H1 (cell line): ENCODE data around the gene SPDYE4. TPM values are rescaled to one million over a fixed set of nuclear protein-coding genes. Genes with fewer than 3 reads are reported as not detected.

Experiments used
- CTCF ChIA-PET: fragments of 300-600 bp; sonication (Branson Sonifier 250); formaldehyde crosslinking; loops from one replicate; lab custom pipeline; 2021; ENCODE audit not compliant: partially characterized antibody; lab: Charles Lee
- POLR2A ChIA-PET: fragments of 300-600 bp; sonication (Branson Sonifier 250); formaldehyde crosslinking; loops from one replicate; lab custom pipeline; 2021; ENCODE audit warnings: inconsistent platforms; ENCODE audit not compliant: partially characterized antibody; lab: Charles Lee
- DNase-seq, 2 experiments: peaks; one replicate each; pipeline versions ENCODE4 v3.0.0 to v3.0.0-alpha.2; 2010 to 2022; ENCODE audit warnings: low spot score in 2 of 2, low read depth in 1 of 2, mixed read lengths in 1 of 2
- FAIRE-seq: peaks from 2 replicates; lab custom pipeline; 2011; peaks lifted over from hg19 to GRCh38; lab: Jason Lieb, UNC
- H2AFZ ChIP-seq: 2 replicates; pipeline ENCODE4 v1.8.1; 2012; ENCODE audit warnings: low read length, inconsistent platforms
- H2AK5ac ChIP-seq: 2 replicates; pipeline ENCODE4 v1.6.1; 2013; ENCODE audit warnings: low read depth, low read length
- H2BK120ac ChIP-seq: replicated peaks from 2 replicates; pipeline ENCODE3; 2013; ENCODE audit warnings: low read depth, low read length, inconsistent platforms
- H2BK12ac ChIP-seq: 2 replicates; pipeline ENCODE4 v1.6.1; 2013; ENCODE audit warnings: low read depth, low read length
- H2BK15ac ChIP-seq: 2 replicates; pipeline ENCODE4 v1.6.1; 2013; ENCODE audit warnings: low read length
- H2BK20ac ChIP-seq: 2 replicates; pipeline ENCODE4 v1.6.1; 2013; ENCODE audit warnings: low read length
- H2BK5ac ChIP-seq: 2 replicates; pipeline ENCODE4 v1.6.1; 2013; ENCODE audit warnings: low read depth, low read length
- H3K14ac ChIP-seq: 2 replicates; pipeline ENCODE4 v1.6.1; 2013; ENCODE audit warnings: inconsistent platforms; ENCODE audit not compliant: insufficient read length
- H3K18ac ChIP-seq: 2 replicates; pipeline ENCODE4 v1.6.1; 2013; ENCODE audit warnings: low read length; ENCODE audit errors: extremely low read depth
- H3K23ac ChIP-seq: 2 replicates; pipeline ENCODE4 v1.6.1; 2013; ENCODE audit warnings: inconsistent platforms; ENCODE audit not compliant: insufficient read length
- H3K23me2 ChIP-seq: 2 replicates; pipeline ENCODE4 v1.6.1; 2013; ENCODE audit warnings: low read depth, low read length
- H3K27ac ChIP-seq: 2 replicates; pipeline ENCODE4 v1.6.1; 2011; ENCODE audit warnings: low read depth, low read length, inconsistent platforms
- H3K27me3 ChIP-seq, 4 experiments: replicated peaks in 1 of 4; 1 replicate in 1 of 4; 2 replicates in 3 of 4; pipeline versions ENCODE4 v1.6.1 to v1.8.1; 2011 to 2013; ENCODE audit warnings: low read length in 3 of 4, mild to moderate bottlenecking in 3 of 4, inconsistent platforms in 2 of 4, mixed read lengths in 2 of 4, moderate library complexity in 1 of 4; ENCODE audit not compliant: control insufficient read depth in 3 of 4, insufficient read depth in 3 of 4; ENCODE audit errors: extremely low read depth in 1 of 4
- H3K36me3 ChIP-seq, 4 experiments: 2 replicates each; pipeline versions ENCODE4 v1.6.1 to v1.8.1; 2011 to 2013; ENCODE audit warnings: mild to moderate bottlenecking in 4 of 4, low read length in 3 of 4, moderate library complexity in 2 of 4, control low read depth in 1 of 4, inconsistent platforms in 1 of 4; ENCODE audit not compliant: insufficient read depth in 4 of 4, control insufficient read depth in 2 of 4
- H3K4ac ChIP-seq: replicated peaks from 2 replicates; pipeline ENCODE3; 2013; ENCODE audit warnings: low read length, low read depth, mixed read lengths, inconsistent platforms; ENCODE audit not compliant: insufficient read length
- H3K4me1 ChIP-seq, 4 experiments: replicated peaks in 1 of 4; 1 replicate in 1 of 4; 2 replicates in 3 of 4; pipeline versions ENCODE4 v1.6.1 to v1.8.1; 2011 to 2013; ENCODE audit warnings: low read length in 3 of 4, inconsistent platforms in 2 of 4, mixed read lengths in 1 of 4; ENCODE audit not compliant: insufficient read depth in 4 of 4, control insufficient read depth in 3 of 4
- H3K4me2 ChIP-seq, 2 experiments: 2 replicates each; pipeline versions ENCODE4 v1.6.1 to v1.8.1; 2011 to 2013; ENCODE audit warnings: low read depth in 2 of 2, low read length in 2 of 2, control low read depth in 1 of 2, inconsistent platforms in 1 of 2, mild to moderate bottlenecking in 1 of 2; ENCODE audit not compliant: insufficient read depth in 1 of 2
- H3K4me3 ChIP-seq, 4 experiments: fragments of 200-600, 300-600 bp in 1 of 4; sonication (generic), shearing (Covaris generic), sonication (Bioruptor Twin) in 1 of 4; 2 replicates each; pipeline versions ENCODE4 v1.5.1 to v1.8.1; 2011 to 2016; ENCODE audit warnings: low read length in 4 of 4, low read depth in 3 of 4, control low read depth in 2 of 4, inconsistent platforms in 2 of 4, mild to moderate bottlenecking in 2 of 4, mixed read lengths in 1 of 4, moderate library complexity in 1 of 4; ENCODE audit not compliant: insufficient read depth in 2 of 4; ENCODE audit errors: extremely low read depth in 1 of 4
- H3K56ac ChIP-seq: replicated peaks from 2 replicates; pipeline ENCODE3; 2013; ENCODE audit warnings: low read depth, mild to moderate bottlenecking, mixed read lengths, low read length, inconsistent platforms; ENCODE audit not compliant: insufficient read length
- H3K79me1 ChIP-seq: 2 replicates; pipeline ENCODE4 v1.6.1; 2013; ENCODE audit warnings: low read depth, low read length, control low read depth
- H3K79me2 ChIP-seq, 2 experiments: 2 replicates each; pipeline versions ENCODE4 v1.6.1 to v1.8.1; 2012 to 2013; ENCODE audit warnings: low read length in 2 of 2, mild to moderate bottlenecking in 2 of 2, inconsistent platforms in 1 of 2; ENCODE audit not compliant: insufficient read depth in 2 of 2, control insufficient read depth in 1 of 2
- H3K9ac ChIP-seq, 4 experiments: replicated peaks in 1 of 4; 1 replicate in 1 of 4; 2 replicates in 3 of 4; pipeline versions ENCODE4 v1.6.1 to v1.8.1; 2011 to 2013; ENCODE audit warnings: low read depth in 3 of 4, low read length in 3 of 4, control low read depth in 2 of 4, mild to moderate bottlenecking in 2 of 4, moderate library complexity in 2 of 4, inconsistent platforms in 1 of 4; ENCODE audit errors: extremely low read depth in 1 of 4
- H3K9me3 ChIP-seq, 2 experiments: 2 replicates each; pipeline versions ENCODE4 v1.6.1 to v1.8.1; 2012 to 2013; ENCODE audit warnings: mild to moderate bottlenecking in 2 of 2, moderate library complexity in 2 of 2, control low read depth in 1 of 2, inconsistent platforms in 1 of 2, low read depth in 1 of 2, low read length in 1 of 2, mixed read lengths in 1 of 2; ENCODE audit not compliant: insufficient read depth in 2 of 2
- H4K20me1 ChIP-seq, 2 experiments: replicated peaks in 1 of 2; 2 replicates each; pipeline versions ENCODE3 to v1.8.1; 2011 to 2013; ENCODE audit warnings: inconsistent platforms in 2 of 2, low read length in 2 of 2, mild to moderate bottlenecking in 1 of 2; ENCODE audit not compliant: insufficient read depth in 2 of 2, control insufficient read depth in 1 of 2
- H4K5ac ChIP-seq: 2 replicates; pipeline ENCODE4 v1.6.1; 2013; ENCODE audit warnings: low read length, low read depth, mixed read lengths, inconsistent platforms; ENCODE audit not compliant: insufficient read length
- H4K8ac ChIP-seq: 2 replicates; pipeline ENCODE4 v1.8.0; 2013; ENCODE audit warnings: mild to moderate bottlenecking, moderate library complexity, low read length, inconsistent platforms; ENCODE audit not compliant: insufficient read depth; ENCODE audit errors: extremely low read depth
- H4K91ac ChIP-seq: replicated peaks from 2 replicates; pipeline ENCODE3; 2013; ENCODE audit warnings: low read length, mixed read lengths, inconsistent platforms; ENCODE audit not compliant: insufficient read length
- ATF3 ChIP-seq: IDR thresholded peaks from 2 replicates; pipeline ENCODE4 v1.6.1; 2011; ENCODE audit warnings: low read depth, mild to moderate bottlenecking, low read length; ENCODE audit not compliant: insufficient read depth
- BACH1 ChIP-seq: IDR thresholded peaks from 2 replicates; pipeline ENCODE4 v1.6.1; 2012; ENCODE audit warnings: low read length, improper control_type of control experiment
- CTCF ChIP-seq, 3 experiments: IDR thresholded peaks; 1 replicate in 2 of 3; 2 replicates in 1 of 3; pipeline versions ENCODE4 v1.5.1 to v1.6.1; 2011; ENCODE audit warnings: low read length in 3 of 3, mild to moderate bottlenecking in 3 of 3, inconsistent platforms in 2 of 3, low read depth in 1 of 3, moderate library complexity in 1 of 3; ENCODE audit not compliant: insufficient read depth in 1 of 3; ENCODE audit errors: control extremely low read depth in 1 of 3
- GTF2F1 ChIP-seq: IDR thresholded peaks from 2 replicates; pipeline ENCODE4 v1.6.1; 2012; ENCODE audit warnings: low read depth, low read length, improper control_type of control experiment, borderline replicate concordance
- KDM5A ChIP-seq: fragments of 200-600 bp; IDR thresholded peaks from 2 replicates; pipeline ENCODE4 v1.7.1; 2012; ENCODE audit warnings: mild to moderate bottlenecking, low read length, inconsistent platforms, mixed read lengths
- MAX ChIP-seq: IDR thresholded peaks from 2 replicates; pipeline ENCODE4 v1.6.1; 2012; ENCODE audit warnings: inconsistent platforms
- RNF2 ChIP-seq: fragments of 200-900, 300-1000 bp; sonication (generic); IDR thresholded peaks from 2 replicates; pipeline ENCODE4 v1.7.1; 2016; ENCODE audit warnings: borderline replicate concordance, low read depth, mild to moderate bottlenecking, antibody characterized with exemption, low read length; ENCODE audit not compliant: poor library complexity, severe bottlenecking; ENCODE audit errors: missing control alignments
- SP2 ChIP-seq: IDR thresholded peaks from 2 replicates; pipeline ENCODE4 v1.6.1; 2012; ENCODE audit warnings: mild to moderate bottlenecking, low read length, inconsistent platforms
- WGBS, 2 experiments: shearing (Covaris generic) in 1 of 2; methylation state at CpG; one replicate each; pipeline versions ENCODE4 v1.1.6 to v1.1.7; 2013 to 2015; ENCODE audit warnings: low lambda C conversion rate in 2 of 2, mixed read lengths in 2 of 2, inconsistent platforms in 1 of 2, low coverage in 1 of 2, missing lambda C conversion rate in 1 of 2; ENCODE audit not compliant: insufficient replicate concordance in 2 of 2, insufficient coverage in 1 of 2, insufficient read length in 1 of 2; ENCODE audit errors: extremely low coverage in 1 of 2, missing lambda C conversion rate in 1 of 2; 5-methylcytosine and 5-hydroxymethylcytosine counted together
- polyA plus RNA-seq, 7 experiments: library from polyadenylated mRNA; depleted of rRNA in 3 of 7; stranded (reverse) in 5 of 7; unstranded in 2 of 7; fragments of >200 nt in 5 of 7; fragments of 200-250 nt in 2 of 7; gene quantifications; 1 replicate in 5 of 7; 2 replicates in 1 of 7; 4 replicates in 1 of 7; pipeline versions ENCODE4 v1.2.1 to v1.2.3, GENCODE V29; 2011 to 2013; ENCODE audit warnings: missing spikeins in 2 of 7, mixed read lengths in 2 of 7
- total RNA-seq: library from RNA; stranded (reverse); fragmentation: NEBNext Ultra II Directional; extraction: Animal tissue kit (Norgen Biotek cat#: 25700); gene quantifications from 2 replicates; pipeline ENCODE4 v1.2.1, GENCODE V29; 2021

Gene SPDYE4
- total and polyA plus RNA-seq, 2 of the 8 experiments (the other 6 are each of a cell fraction or from before 2014, with no cell fraction given): not detected

- CTCF ChIA-PET: interaction anchor here (1.1 kb wide), 1 partner anchor 9 kb away, joined by 4 read pairs; no protein-coding TSS in a partner anchor
- no peak overlapping the region for H3K4me3 ChIP-seq
- H3K4ac ChIP-seq: no peak overlapping the region
- TF ChIP-seq KDM5A (no peak), MAX (no peak), GTF2F1 (no peak), ATF3 (no peak), BACH1 (no peak), SP2 (no peak), RNF2 (no peak), CTCF (IDR thresholded peaks at IDR 0.05; ENCODE audit: control extremely low read depth in 1 of 3, insufficient read depth in 1 of 3, low read depth in 1 of 3, low read length in 3 of 3) (no peak)
Observed at GRCh38 chr17:8794636-8795035, 36.3 kb upstream of the SPDYE4 start.

More at GRCh38 chr17:8794636-8795035, 36.3 kb upstream of the SPDYE4 start:
- Histone ChIP-seq H4K20me1 (no peaks in the 10 kb centered on the region), H2AFZ (no peak overlapping the region), H3K79me2 (no peaks in the 10 kb centered on the region), H3K56ac (no peak overlapping the region), H3K9me3 (peaks cover 4 to 13% of the 10 kb centered on the region in 2 experiments; a peak in 3 of 4 replicates), H3K4me1 (peaks cover 3 to 7% (median 6%) of the 10 kb centered on the region in 4 experiments; a peak in 6 of 7 replicates), H2BK12ac (no peak overlapping the region), H3K9ac (no peak overlapping the region), H3K27me3 (peaks cover 0 to 6% (median 0%) of the 10 kb centered on the region in 4 experiments; a peak in 1 of 7 replicates), H3K23me2 (peaks cover 6% of the 10 kb centered on the region; the same call in 1 of the 2 replicates), H3K23ac (no peak overlapping the region), H3K18ac (no peak overlapping the region), H2BK5ac (no peak overlapping the region), H3K27ac (no peak overlapping the region), H4K8ac (no peak overlapping the region), H2BK20ac (no peak overlapping the region), H2BK120ac (no peak overlapping the region), H3K79me1 (no peaks in the 10 kb centered on the region), H3K14ac (no peak overlapping the region), H2BK15ac (no peak overlapping the region), H3K4me2 (no peak overlapping the region), H3K36me3 (no peaks in the 10 kb centered on the region), H4K91ac (no peak overlapping the region), H4K5ac (no peak overlapping the region), H2AK5ac (no peak overlapping the region)
- DNase-seq (no peak), FAIRE-seq (no peak)
- WGBS, 2 experiments: 81% methylated on average over 7 of the region's 7 CpGs; no CpG with 5 or more reads in 1 of the 2 experiments
- POLR2A ChIA-PET: interaction anchor here (0.6 kb wide), 1 partner anchor 296 kb away, joined by 3 read pairs; no protein-coding TSS in a partner anchor
